GM12878 (cell line): Measurements from ENCODE around the gene TAX1BP1. TPM values are rescaled to one million over a fixed set of nuclear protein-coding genes. Genes with fewer than 3 reads are reported as not detected.

ENCODE experiments used
- ATAC-seq: fragments of 200-7000 bp; cut with Tn5 transposase; 3 replicates; pipeline ENCODE4 v1.9.1; 2020; ENCODE audit warnings: mild to moderate bottlenecking, moderate library complexity
- BruUV-seq: library from RNA; stranded (reverse); fragments of 400-500 nt; replicated peaks from 2 replicates; lab custom pipeline; 2021; lab: Mats Ljungman, UMichigan
- CTCF ChIA-PET: fragments of 300-600 bp; sonication (Branson Sonifier 250); formaldehyde crosslinking; extraction: SDS; loops from one replicate; lab custom pipeline; 2021; ENCODE audit warnings: inconsistent platforms; lab: Yijun Ruan, JAX
- POLR2A ChIA-PET: fragments of 350-600 bp; formaldehyde crosslinking; extraction: SDS; loops from one replicate; lab custom pipeline; 2021; ENCODE audit warnings: inconsistent platforms; lab: Charles Lee
- RAD21 ChIA-PET: fragments of 300-600 bp; sonication (Branson Sonifier 250); formaldehyde crosslinking; loops from one replicate; lab custom pipeline; 2023; ENCODE audit warnings: antibody characterized with exemption; ENCODE audit not compliant: unreplicated experiment; lab: Charles Lee
- SMC1A ChIA-PET: fragments of 300-600 bp; sonication (Branson Sonifier 250); formaldehyde crosslinking; loops from one replicate; lab custom pipeline; 2023; ENCODE audit not compliant: unreplicated experiment, uncharacterized antibody; lab: Charles Lee
- DNase-seq: peaks from one replicate; pipeline ENCODE4 v3.0.0-alpha.2; 2011; ENCODE audit warnings: low read depth, low spot score
- FAIRE-seq: peaks from 3 replicates; lab custom pipeline; 2011; peaks lifted over from hg19 to GRCh38; lab: Jason Lieb, UNC
- H2AFZ ChIP-seq: 2 replicates; pipeline ENCODE4 v1.6.0; 2011; ENCODE audit warnings: low read depth, low read length, control low read depth; ENCODE audit not compliant: control insufficient read depth
- H3K27ac ChIP-seq: 2 replicates; pipeline ENCODE4 v1.5.1; 2011; ENCODE audit warnings: control low read depth; ENCODE audit not compliant: control insufficient read depth, insufficient read depth
- H3K27me3 ChIP-seq, 2 experiments: replicated peaks in 1 of 2; 2 replicates each; pipeline versions ENCODE4 v1.6.0 to v1.6.1; 2011; ENCODE audit warnings: low read length in 1 of 2; ENCODE audit not compliant: control insufficient read depth in 2 of 2, insufficient read depth in 2 of 2
- H3K36me3 ChIP-seq, 2 experiments: 2 replicates each; pipeline ENCODE4 v1.5.1; 2011; ENCODE audit warnings: low read length in 1 of 2; ENCODE audit not compliant: control insufficient read depth in 2 of 2, insufficient read depth in 2 of 2
- H3K4me1 ChIP-seq: 2 replicates; pipeline ENCODE4 v1.6.1; 2011; ENCODE audit warnings: mild to moderate bottlenecking, low read length, moderate library complexity, mixed read lengths; ENCODE audit not compliant: control insufficient read depth, insufficient read depth
- H3K4me2 ChIP-seq: 2 replicates; pipeline ENCODE4 v1.6.0; 2011; ENCODE audit warnings: control low read depth; ENCODE audit not compliant: control insufficient read depth, insufficient read depth
- H3K4me3 ChIP-seq: fragments of 200-600 bp; sonication (generic); 2 replicates; pipeline ENCODE4 v1.5.1; 2016
- H3K79me2 ChIP-seq: 2 replicates; pipeline ENCODE4 v1.6.0; 2011; ENCODE audit warnings: low read length; ENCODE audit not compliant: control insufficient read depth, insufficient read depth
- H3K9ac ChIP-seq: 2 replicates; pipeline ENCODE4 v1.8.0; 2011; ENCODE audit warnings: low read length, control low read depth, mixed read lengths; ENCODE audit not compliant: control insufficient read depth, insufficient read depth
- H3K9me3 ChIP-seq: replicated peaks from 3 replicates; pipeline ENCODE4 v1.5.1; 2011; ENCODE audit warnings: mild to moderate bottlenecking, low read length; ENCODE audit not compliant: control insufficient read depth, insufficient read depth
- H4K20me1 ChIP-seq: 2 replicates; pipeline ENCODE4 v1.6.0; 2011; ENCODE audit not compliant: control insufficient read depth, insufficient read depth
- ELK1 ChIP-seq: IDR thresholded peaks from 2 replicates; pipeline ENCODE4 v1.6.1; 2012; ENCODE audit warnings: low read depth, low read length, improper control_type of control experiment
- PRDM15 ChIP-seq: fragments of 450-650 bp; formaldehyde crosslinking; IDR thresholded peaks from 2 replicates; pipeline ENCODE4 v1.4.0; 2020; ENCODE audit warnings: mild to moderate bottlenecking, moderate library complexity
- WGBS: methylation state at CpG from one replicate; pipeline ENCODE4 v1.1.6; 2016; ENCODE audit warnings: low lambda C conversion rate; ENCODE audit not compliant: insufficient replicate concordance, insufficient coverage; ENCODE audit errors: missing lambda C conversion rate; 5-methylcytosine and 5-hydroxymethylcytosine counted together
- in situ Hi-C: fragments of 300-500 bp; cut with MboI; formaldehyde crosslinking; loops from 9 replicates; pipeline ENCODE4 v1.14.3; 2018; ENCODE audit warnings: mixed read lengths
- intact Hi-C: fragments of 100-400 bp; cut with micrococcal nuclease; formaldehyde crosslinking; loops from one replicate; pipeline ENCODE4 v1.14.2; 2022; ENCODE audit not compliant: unreplicated experiment
- polyA plus RNA-seq, 11 experiments: library from polyadenylated mRNA; depleted of rRNA in 4 of 11; unstranded in 6 of 11; stranded (reverse) in 5 of 11; fragments of >200 nt; fragmentation: Nextera tagmentation in 4 of 11; fragmentation: Illumina TruSeq in 1 of 11; extraction: Ambion mirVana in 4 of 11; extraction: Trizol in 1 of 11; gene quantifications; 1 replicate in 1 of 11; 2 replicates in 10 of 11; pipeline versions ENCODE4 v1.2.1 to v1.2.3, GENCODE V29; 2011 to 2016; ENCODE audit warnings: inconsistent platforms in 2 of 11, missing spikeins in 2 of 11, low read depth in 1 of 11
- total RNA-seq, 4 experiments: library from RNA; depleted of rRNA in 3 of 4; stranded (reverse); fragments of >200 nt in 3 of 4; fragmentation: Illumina TruSeq in 1 of 4; extraction: Trizol in 1 of 4; gene quantifications; 2 replicates each; pipeline versions ENCODE4 v1.2.1 to v1.2.3, GENCODE V29; 2013 to 2021

The TAX1BP1 gene
- total and polyA plus RNA-seq, 10 of the 15 experiments (the other 5 are each of a cell fraction or from before 2014, with no cell fraction given) = 30.8 to 105 (median 52.0) TPM

GRCh38 chr7:27822245-27822644, 82.3 kb downstream of the TAX1BP1 start:
- 91% methylated on average over 2 of the region's 2 CpGs for WGBS
- BruUV-seq = no TSS peak
- ChIA-PET RAD21 (no interaction called here), POLR2A (no interaction called here), CTCF (no interaction called here), SMC1A (interaction anchor here (0.8 kb wide), 1 partner anchor 49 kb away, joined by 3 read pairs; no protein-coding TSS in a partner anchor)
- no peaks in the 10 kb centered on the region for H3K36me3 ChIP-seq
- no peaks in the 10 kb centered on the region for H3K4me1 ChIP-seq
- intact Hi-C loops = no loop called here
- no peak for ATAC-seq
- no peak overlapping the region for H2AFZ ChIP-seq
- no peaks in the 10 kb centered on the region for H3K9me3 ChIP-seq
- FAIRE-seq = no peak
- in situ Hi-C loops = no loop called here
- no peaks in the 10 kb centered on the region for H3K27me3 ChIP-seq
- H3K4me2 ChIP-seq = no peak overlapping the region
- no peaks in the 10 kb centered on the region for H3K79me2 ChIP-seq
- no peak overlapping the region for H3K9ac ChIP-seq
- no peaks in the 10 kb centered on the region for H4K20me1 ChIP-seq
- no peak overlapping the region for H3K4me3 ChIP-seq
- DNase-seq = no peak
- TF ChIP-seq ELK1 (no peak), PRDM15 (CRISPR knock-in tag) (no peak)
- no peak overlapping the region for H3K27ac ChIP-seq
